Endodermal cell (in vitro differentiated cells): Measurements from ENCODE around the gene DDX31. TPM values are rescaled to one million over a fixed set of nuclear protein-coding genes. Genes with fewer than 3 reads are reported as not detected.
A peak's percentile ranks its signal among the peaks of the same experiment; 100 is the strongest.

Experiments
- DNase-seq: peaks from one replicate; pipeline ENCODE4 v3.0.0-alpha.2; 2017
- H3K27ac ChIP-seq: 2 replicates; pipeline ENCODE4 v1.5.1; 2013; ENCODE audit warnings: mild to moderate bottlenecking, low read depth, low read length, moderate library complexity
- H3K27me3 ChIP-seq: 2 replicates; pipeline ENCODE4 v1.6.1; 2013; ENCODE audit warnings: mild to moderate bottlenecking, low read length, moderate library complexity; ENCODE audit not compliant: insufficient read depth, control insufficient read depth, poor library complexity, severe bottlenecking
- H3K36me3 ChIP-seq: 2 replicates; pipeline ENCODE4 v1.7.0; 2013; ENCODE audit warnings: mild to moderate bottlenecking, low read length, moderate library complexity; ENCODE audit not compliant: control insufficient read depth, insufficient read depth
- H3K4me1 ChIP-seq: one replicate; pipeline ENCODE4 v1.7.0; 2013; ENCODE audit warnings: low read length; ENCODE audit not compliant: control insufficient read depth, insufficient read depth
- H3K4me3 ChIP-seq: 2 replicates; pipeline ENCODE4 v1.5.1; 2013; ENCODE audit warnings: mild to moderate bottlenecking, low read length, moderate library complexity
- H3K9ac ChIP-seq: 2 replicates; pipeline ENCODE4 v1.6.1; 2013; ENCODE audit warnings: mild to moderate bottlenecking, low read length, moderate library complexity; ENCODE audit not compliant: poor library complexity, severe bottlenecking; ENCODE audit errors: extremely low read depth
- H3K9me3 ChIP-seq: 2 replicates; pipeline ENCODE4 v1.6.1; 2013; ENCODE audit warnings: mild to moderate bottlenecking, low read length, moderate library complexity; ENCODE audit not compliant: control insufficient read depth
- H3K27ac Mint-ChIP-seq: 2 replicates; pipeline ENCODE4 v1.8.0; 2020; ENCODE audit warnings: mixed read lengths
- H3K27me3 Mint-ChIP-seq: 2 replicates; pipeline ENCODE4 v1.8.0; 2021; ENCODE audit warnings: mild to moderate bottlenecking, mixed read lengths; ENCODE audit not compliant: insufficient read depth
- H3K36me3 Mint-ChIP-seq: 2 replicates; pipeline ENCODE4 v1.8.0; 2020; ENCODE audit warnings: low read depth, mixed read lengths
- H3K4me1 Mint-ChIP-seq: 2 replicates; pipeline ENCODE4 v1.8.0; 2020; ENCODE audit warnings: mixed read lengths
- H3K4me3 Mint-ChIP-seq: 2 replicates; pipeline ENCODE4 v1.8.0; 2020; ENCODE audit warnings: mild to moderate bottlenecking, moderate library complexity, mixed read lengths
- H3K9me3 Mint-ChIP-seq: 2 replicates; pipeline ENCODE4 v1.8.0; 2020; ENCODE audit warnings: mild to moderate bottlenecking, mixed read lengths
- WGBS, 2 experiments: methylation state at CpG; one replicate each; pipeline versions ENCODE4 v1.1.5 to v1.1.7; 2013; ENCODE audit warnings: missing lambda C conversion rate in 2 of 2, mixed read lengths in 1 of 2; ENCODE audit not compliant: insufficient coverage in 1 of 2, insufficient read length in 1 of 2; 5-methylcytosine and 5-hydroxymethylcytosine counted together
- total RNA-seq, 2 donors: library from RNA; stranded (reverse); fragmentation: NEBNext Ultra II Directional in 1 of 2; extraction: Animal tissue kit (Norgen Biotek cat#: 25700) in 1 of 2; gene quantifications; 2 replicates in 1 of 2; 3 replicates in 1 of 2; pipeline ENCODE4 v1.2.1, GENCODE V29; 2021
- TF ChIP-seq, protein P1 (sequence below): fragments of 200-600 bp; sonication (generic); conservative IDR thresholded peaks from 2 replicates; pipeline ENCODE4 v1.5.0; 2021; ENCODE audit warnings: antibody characterized with exemption, mild to moderate bottlenecking

The DDX31 gene
- total RNA-seq, 2 donors from 2014 or later: 29.1 to 30.5 TPM

GRCh38 chr9:132560616-132561202, 109.1 kb downstream of the DDX31 start:
- no peaks in the 10 kb centered on the region for H3K4me1 ChIP-seq
- Mint-ChIP-seq H3K27me3 (peaks cover 4% of the 10 kb centered on the region), H3K27ac (no peak overlapping the region), H3K4me1 (peaks cover 9% of the 10 kb centered on the region), H3K9me3 (peaks cover 16% of the 10 kb centered on the region), H3K4me3 (no peak overlapping the region), H3K36me3 (peaks cover 7% of the 10 kb centered on the region)
- H3K9me3 ChIP-seq: peaks cover 8% of the 10 kb centered on the region
- 67 to 83% methylated on average over 14 of the region's 14 CpGs for WGBS, 2 experiments
- no peaks in the 10 kb centered on the region for H3K27me3 ChIP-seq
- H3K4me3 ChIP-seq: no peak overlapping the region
- DNase-seq: no peak
- no peak overlapping the region for H3K9ac ChIP-seq
- H3K27ac ChIP-seq: no peak overlapping the region
- TF ChIP-seq, protein P1, sequence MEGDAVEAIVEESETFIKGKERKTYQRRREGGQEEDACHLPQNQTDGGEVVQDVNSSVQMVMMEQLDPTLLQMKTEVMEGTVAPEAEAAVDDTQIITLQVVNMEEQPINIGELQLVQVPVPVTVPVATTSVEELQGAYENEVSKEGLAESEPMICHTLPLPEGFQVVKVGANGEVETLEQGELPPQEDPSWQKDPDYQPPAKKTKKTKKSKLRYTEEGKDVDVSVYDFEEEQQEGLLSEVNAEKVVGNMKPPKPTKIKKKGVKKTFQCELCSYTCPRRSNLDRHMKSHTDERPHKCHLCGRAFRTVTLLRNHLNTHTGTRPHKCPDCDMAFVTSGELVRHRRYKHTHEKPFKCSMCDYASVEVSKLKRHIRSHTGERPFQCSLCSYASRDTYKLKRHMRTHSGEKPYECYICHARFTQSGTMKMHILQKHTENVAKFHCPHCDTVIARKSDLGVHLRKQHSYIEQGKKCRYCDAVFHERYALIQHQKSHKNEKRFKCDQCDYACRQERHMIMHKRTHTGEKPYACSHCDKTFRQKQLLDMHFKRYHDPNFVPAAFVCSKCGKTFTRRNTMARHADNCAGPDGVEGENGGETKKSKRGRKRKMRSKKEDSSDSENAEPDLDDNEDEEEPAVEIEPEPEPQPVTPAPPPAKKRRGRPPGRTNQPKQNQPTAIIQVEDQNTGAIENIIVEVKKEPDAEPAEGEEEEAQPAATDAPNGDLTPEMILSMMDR: no peak
- no peaks in the 10 kb centered on the region for H3K36me3 ChIP-seq

GRCh38 chr9:132559711-132560110, 110.1 kb downstream of the DDX31 start:
- H3K4me1 ChIP-seq: no peaks in the 10 kb centered on the region
- no peak overlapping the region for H3K9ac ChIP-seq
- H3K27ac ChIP-seq: no peak overlapping the region
- H3K4me3 ChIP-seq: no peak overlapping the region
- no peaks in the 10 kb centered on the region for H3K27me3 ChIP-seq
- TF ChIP-seq, protein P1: no peak
- Mint-ChIP-seq H3K27me3 (peaks cover 6% of the 10 kb centered on the region), H3K27ac (no peak overlapping the region), H3K4me1 (peaks cover 12% of the 10 kb centered on the region), H3K36me3 (peaks cover 7% of the 10 kb centered on the region), H3K9me3 (peaks cover 16% of the 10 kb centered on the region), H3K4me3 (no peak overlapping the region)
- H3K9me3 ChIP-seq: peaks cover 8% of the 10 kb centered on the region
- DNase-seq: no peak
- 89 to 100% methylated on average over 2 of the region's 2 CpGs for WGBS, 2 experiments
- H3K36me3 ChIP-seq: no peaks in the 10 kb centered on the region

- Histone ChIP-seq H3K27me3 (no peaks in the 10 kb centered on the region), H3K4me3 (no peak overlapping the region), H3K9ac (no peak overlapping the region), H3K36me3 (no peaks in the 10 kb centered on the region), H3K27ac (peak overlapping the region; percentile 81), H3K4me1 (no peaks in the 10 kb centered on the region), H3K9me3 (peaks cover 8% of the 10 kb centered on the region)
- Mint-ChIP-seq H3K27ac (no peak overlapping the region), H3K4me1 (peaks cover 12% of the 10 kb centered on the region), H3K9me3 (peaks cover 16% of the 10 kb centered on the region), H3K36me3 (peaks cover 7% of the 10 kb centered on the region), H3K27me3 (peaks cover 13% of the 10 kb centered on the region), H3K4me3 (no peak overlapping the region)
- TF ChIP-seq, protein P1: no peak
- DNase-seq: no peak
- 94 to 98% methylated on average over 9 to 15 of the region's 15 CpGs for WGBS, 2 experiments
Measured at GRCh38 chr9:132557159-132557558, 112.6 kb downstream of the DDX31 start.
